K562 (cell line): ENCODE data around the gene OR52A5. TPM values are rescaled to one million over a fixed set of nuclear protein-coding genes. Genes with fewer than 3 reads are reported as not detected.

Experiments used
- ATAC-seq: fragments of 200-7000 bp; cut with Tn5 transposase; 3 replicates; pipeline ENCODE4 v1.9.1; 2020; ENCODE audit warnings: moderate library complexity
- BruUV-seq: library from RNA; stranded (reverse); fragments of 400-500 nt; replicated peaks from 2 replicates; lab custom pipeline; 2021; lab: Mats Ljungman, UMichigan
- CTCF ChIA-PET: fragments of 300-600 bp; formaldehyde crosslinking; extraction: SDS; loops from one replicate; lab custom pipeline; 2021; ENCODE audit warnings: low intra/inter-chr PET ratio; lab: Yijun Ruan, JAX
- POLR2A ChIA-PET: fragments of 300-600, 350-650 bp; sonication (Branson Sonifier 250); formaldehyde crosslinking; extraction: SDS; loops from one replicate; lab custom pipeline; 2021; ENCODE audit warnings: antibody characterized with exemption, inconsistent platforms; lab: Yijun Ruan, JAX
- DNase-seq, 4 experiments: peaks; one replicate each; pipeline versions ENCODE4 v3.0.0 to v3.0.0-alpha.2; 2011 to 2018; ENCODE audit warnings: low spot score in 3 of 4, mixed read lengths in 3 of 4; ENCODE audit errors: extremely low read depth in 1 of 4
- FAIRE-seq: peaks from 2 replicates; lab custom pipeline; 2011; peaks lifted over from hg19 to GRCh38; lab: Jason Lieb, UNC
- H2AFZ ChIP-seq: 2 replicates; pipeline ENCODE4 v1.6.0; 2011; ENCODE audit warnings: low read depth, low read length, control low read depth, inconsistent platforms
- H3K27ac ChIP-seq: fragments of 200-600 bp; 3 replicates; pipeline ENCODE4 v1.8.0; 2011; ENCODE audit warnings: low read depth, mild to moderate bottlenecking, control low read depth, inconsistent platforms, low read length, moderate library complexity, mixed read lengths; ENCODE audit errors: extremely low read depth
- H3K27me3 ChIP-seq, 2 experiments: fragments of 300-600 bp in 1 of 2; 2 replicates in 1 of 2; 3 replicates in 1 of 2; pipeline versions ENCODE4 v1.6.0 to v1.8.0; 2011; ENCODE audit warnings: inconsistent platforms in 2 of 2, low read length in 2 of 2, mild to moderate bottlenecking in 1 of 2, mixed read lengths in 1 of 2, moderate library complexity in 1 of 2; ENCODE audit not compliant: control insufficient read depth in 2 of 2, insufficient read depth in 2 of 2
- H3K36me3 ChIP-seq: fragments of 300-600 bp; 3 replicates; pipeline ENCODE4 v1.8.0; 2011; ENCODE audit warnings: mild to moderate bottlenecking, low read length, inconsistent platforms; ENCODE audit not compliant: control insufficient read depth, insufficient read depth
- H3K4me1 ChIP-seq, 2 experiments: fragments of 200-600 bp in 1 of 2; replicated peaks in 1 of 2; 2 replicates in 1 of 2; 3 replicates in 1 of 2; pipeline versions ENCODE4 v1.5.1 to v1.8.0; 2011; ENCODE audit warnings: inconsistent platforms in 2 of 2, low read length in 2 of 2, mild to moderate bottlenecking in 1 of 2, mixed read lengths in 1 of 2, moderate library complexity in 1 of 2; ENCODE audit not compliant: control insufficient read depth in 2 of 2, insufficient read depth in 2 of 2
- H3K4me2 ChIP-seq: 2 replicates; pipeline ENCODE4 v1.6.1; 2011; ENCODE audit warnings: low read length, control low read depth, inconsistent platforms, mixed read lengths; ENCODE audit not compliant: insufficient read depth
- H3K4me3 ChIP-seq: fragments of 200-600 bp; sonication (generic), shearing (Covaris generic); 2 replicates; pipeline ENCODE4 v1.5.1; 2016; ENCODE audit warnings: control low read depth, inconsistent platforms
- H3K79me2 ChIP-seq: fragments of 200-600 bp; 3 replicates; pipeline ENCODE4 v1.8.0; 2011; ENCODE audit warnings: low read length, inconsistent platforms; ENCODE audit not compliant: control insufficient read depth, insufficient read depth
- H3K9ac ChIP-seq, 2 experiments: 2 replicates each; pipeline versions ENCODE4 v1.6.0 to v1.6.1; 2011; ENCODE audit warnings: low read depth in 2 of 2, low read length in 2 of 2, control low read depth in 1 of 2, inconsistent platforms in 1 of 2, mild to moderate bottlenecking in 1 of 2, mixed read lengths in 1 of 2; ENCODE audit not compliant: insufficient read depth in 1 of 2
- H3K9me1 ChIP-seq: one replicate; pipeline ENCODE4 v1.6.0; 2011; ENCODE audit warnings: inconsistent platforms, mild to moderate bottlenecking, low read length, moderate library complexity; ENCODE audit not compliant: control insufficient read depth, insufficient read depth
- H3K9me3 ChIP-seq: replicated peaks from 2 replicates; pipeline ENCODE4 v1.5.1; 2011; ENCODE audit warnings: low read depth, low read length, inconsistent platforms; ENCODE audit not compliant: control insufficient read depth, insufficient read depth
- H4K20me1 ChIP-seq: replicated peaks from 2 replicates; pipeline ENCODE4 v1.6.1; 2011; ENCODE audit warnings: low read length, inconsistent platforms, mixed read lengths; ENCODE audit not compliant: control insufficient read depth, insufficient read depth
- HEY1 ChIP-seq: fragments of 250-450 bp; sonication (Bioruptor Pico); IDR thresholded peaks from 2 replicates; pipeline ENCODE4 v1.5.0; 2020; ENCODE audit warnings: mild to moderate bottlenecking, moderate library complexity, borderline replicate concordance
- MAZ ChIP-seq, 2 experiments: fragments of 450-650 bp in 1 of 2; sonication (generic) in 1 of 2; formaldehyde crosslinking; IDR thresholded peaks in 1 of 2; conservative IDR thresholded peaks in 1 of 2; 2 replicates each; pipeline versions ENCODE4 v1.4.0 to v1.5.0; 2020; ENCODE audit warnings: mild to moderate bottlenecking in 1 of 2, missing genetic modification reagents in 1 of 2
- MCM3 ChIP-seq: fragments of 450-650 bp; IDR thresholded peaks from 2 replicates; pipeline ENCODE4 v1.6.1; 2016
- PCBP1 ChIP-seq: fragments of 200-400 bp; formaldehyde crosslinking; IDR thresholded peaks from 2 replicates; pipeline ENCODE4 v1.6.1; 2018; ENCODE audit warnings: mild to moderate bottlenecking, low read depth, low read length; ENCODE audit not compliant: poor library complexity, severe bottlenecking
- RUNX1 ChIP-seq: sonication (generic); IDR thresholded peaks from 2 replicates; pipeline ENCODE4 v1.6.1; 2016; ENCODE audit warnings: antibody characterized with exemption, low read depth
- SIX5 ChIP-seq, 2 experiments: IDR thresholded peaks; 2 replicates each; pipeline ENCODE4 v1.6.1; 2011; ENCODE audit warnings: low read length in 2 of 2, borderline replicate concordance in 1 of 2, low read depth in 1 of 2, mild to moderate bottlenecking in 1 of 2, moderate library complexity in 1 of 2; ENCODE audit not compliant: insufficient read depth in 1 of 2
- ZNF644 ChIP-seq: fragments of 200-800 bp; sonication (Bioruptor generic); IDR thresholded peaks from 2 replicates; pipeline ENCODE4 v1.6.1; 2016; ENCODE audit warnings: low read depth, missing genetic modification characterization, missing compliant biosample characterization
- in situ Hi-C: fragments of 300-500 bp; cut with MboI; formaldehyde crosslinking; loops from 4 replicates; pipeline ENCODE4 v1.15.0; 2018; ENCODE audit warnings: inconsistent platforms, mixed read lengths
- intact Hi-C: fragments of 100-400 bp; cut with micrococcal nuclease; formaldehyde crosslinking; loops from 2 replicates; pipeline ENCODE4 v1.14.2; 2022
- polyA plus RNA-seq, 8 experiments: library from polyadenylated mRNA; depleted of rRNA in 4 of 8; stranded (reverse) in 5 of 8; unstranded in 3 of 8; fragments of >200 nt; fragmentation: Nextera tagmentation in 2 of 8; fragmentation: Illumina TruSeq in 1 of 8; extraction: Ambion mirVana in 2 of 8; extraction: Trizol in 1 of 8; gene quantifications; 2 replicates each; pipeline versions ENCODE4 v1.2.1 to v1.2.3, GENCODE V29; 2011 to 2014; ENCODE audit warnings: inconsistent platforms in 1 of 8, missing spikeins in 1 of 8
- total RNA-seq, 7 experiments: library from RNA; depleted of rRNA in 6 of 7; stranded (reverse); fragments of >200 nt in 6 of 7; fragmentation: Illumina TruSeq in 2 of 7; extraction: Trizol in 2 of 7; gene quantifications; 2 replicates each; pipeline versions ENCODE4 v1.2.1 to v1.2.3, GENCODE V29; 2011 to 2021; ENCODE audit warnings: low replicate concordance in 1 of 7
- TF ChIP-seq, protein P1 (sequence below): IDR thresholded peaks from 2 replicates; pipeline ENCODE4 v1.6.1; 2016; ENCODE audit warnings: missing genetic modification characterization, missing compliant biosample characterization
- TF ChIP-seq, protein P2 (sequence below): sonication (generic); formaldehyde crosslinking; IDR thresholded peaks from 2 replicates; pipeline ENCODE4 v1.8.1; 2023; ENCODE audit warnings: mild to moderate bottlenecking, missing genetic modification reagents
- TF ChIP-seq, protein P3 (sequence below): fragments of 250-450 bp; sonication (Bioruptor Pico); IDR thresholded peaks from 2 replicates; pipeline ENCODE4 v1.4.0; 2020; ENCODE audit warnings: borderline replicate concordance
- TF ChIP-seq, protein P4 (sequence below): fragments of 250-450 bp; sonication (Bioruptor Pico); IDR thresholded peaks from 2 replicates; pipeline ENCODE4 v1.8.0; 2021; ENCODE audit warnings: mild to moderate bottlenecking, moderate library complexity
- TF ChIP-seq, protein P5 (sequence below): fragments of 450-650 bp; IDR thresholded peaks from 2 replicates; pipeline ENCODE4 v1.7.0; 2016; ENCODE audit warnings: borderline replicate concordance

OR52A5 gene
- total and polyA plus RNA-seq, 9 of the 15 experiments (the other 6 are each of a cell fraction or from before 2014, with no cell fraction given): 0.04 to 1.1 (median 0.94) TPM; not detected in 6

DNA sequence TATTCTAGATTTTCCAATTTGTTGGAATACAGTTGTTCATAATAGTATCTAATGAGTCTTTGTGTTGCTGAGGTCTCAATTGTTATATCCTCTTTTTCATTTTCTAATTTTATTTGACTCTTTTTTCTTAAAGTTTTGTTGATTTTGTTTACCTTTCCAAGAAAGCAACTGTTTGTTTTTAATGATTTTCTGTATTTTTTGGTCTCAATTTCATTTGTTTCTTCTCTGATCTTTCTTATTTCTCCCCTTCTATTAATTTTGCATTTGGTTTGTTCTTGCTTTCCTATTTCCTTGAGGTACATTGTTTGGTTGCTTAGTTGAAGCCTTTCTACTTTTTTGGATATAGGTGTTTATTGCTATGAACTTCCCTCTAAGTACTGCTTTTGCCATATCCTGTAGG, 21.6 kb upstream of the OR52A5 start:
- ChIA-PET POLR2A (interaction anchor here (0.7 kb wide), 1 partner anchor 324 kb away, joined by 3 read pairs; no protein-coding TSS in a partner anchor), CTCF (no interaction called here)
- H2AFZ ChIP-seq: peak overlapping the region; percentile 35
- in situ Hi-C loops: loop anchor here (5.0 kb wide), 1 partner anchor 1513 kb away; the partner anchor contains the start of gene ART1
- no peak overlapping the region for H3K4me3 ChIP-seq
- no peak overlapping the region for H3K4me2 ChIP-seq
- H3K9me3 ChIP-seq: 0 out of 2 replicates have a peak, but pooled peaks cover 3% of the 10 kb centered on the region
- 0 out of 3 replicates have a peak overlapping the region, but pooled peaks have one; percentile 7 for H3K27ac ChIP-seq
- H3K36me3 ChIP-seq: no peaks in the 10 kb centered on the region
- BruUV-seq: no TSS peak
- DNase-seq (no peak), ATAC-seq (no peak; the same call in 1 of the 3 replicates), FAIRE-seq (no peak)
- intact Hi-C loops: no loop called here
- 0 out of 4 replicates have a peak overlapping the region, but pooled peaks of 1 of the 2 experiments have one; percentile 3 for H3K9ac ChIP-seq
- H4K20me1 ChIP-seq: no peaks in the 10 kb centered on the region
- peaks cover 0 to 3% of the 10 kb centered on the region in 2 experiments; a peak in 2 of 5 replicates for H3K4me1 ChIP-seq
- H3K79me2 ChIP-seq: no peaks in the 10 kb centered on the region
- H3K9me1 ChIP-seq: no peaks in the 10 kb centered on the region
- H3K27me3 ChIP-seq: no peaks in the 10 kb centered on the region
- TF ChIP-seq MCM3: no peak
- no peak for TF ChIP-seq HEY1 (CRISPR knock-in tag)
- TF ChIP-seq SIX5 (IDR thresholded peaks at IDR 0.05; ENCODE audit: borderline replicate concordance in 1 of 2, insufficient read depth in 1 of 2, low read depth in 1 of 2, low read length in 2 of 2): no peak
- TF ChIP-seq RUNX1: no peak
- TF ChIP-seq, protein P1, sequence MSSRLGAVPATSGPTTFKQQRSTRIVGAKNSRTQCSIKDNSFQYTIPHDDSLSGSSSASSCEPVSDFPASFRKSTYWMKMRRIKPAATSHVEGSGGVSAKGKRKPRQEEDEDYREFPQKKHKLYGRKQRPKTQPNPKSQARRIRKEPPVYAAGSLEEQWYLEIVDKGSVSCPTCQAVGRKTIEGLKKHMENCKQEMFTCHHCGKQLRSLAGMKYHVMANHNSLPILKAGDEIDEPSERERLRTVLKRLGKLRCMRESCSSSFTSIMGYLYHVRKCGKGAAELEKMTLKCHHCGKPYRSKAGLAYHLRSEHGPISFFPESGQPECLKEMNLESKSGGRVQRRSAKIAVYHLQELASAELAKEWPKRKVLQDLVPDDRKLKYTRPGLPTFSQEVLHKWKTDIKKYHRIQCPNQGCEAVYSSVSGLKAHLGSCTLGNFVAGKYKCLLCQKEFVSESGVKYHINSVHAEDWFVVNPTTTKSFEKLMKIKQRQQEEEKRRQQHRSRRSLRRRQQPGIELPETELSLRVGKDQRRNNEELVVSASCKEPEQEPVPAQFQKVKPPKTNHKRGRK (tag): peak; percentile 70; the same call in 1 of the 2 replicates
- no peak for TF ChIP-seq MAZ (CRISPR knock-in tag; conservative IDR thresholded peaks at IDR 0.05 in 1 of 2, IDR thresholded peaks at IDR 0.05 in 1 of 2)
- TF ChIP-seq, protein P2, sequence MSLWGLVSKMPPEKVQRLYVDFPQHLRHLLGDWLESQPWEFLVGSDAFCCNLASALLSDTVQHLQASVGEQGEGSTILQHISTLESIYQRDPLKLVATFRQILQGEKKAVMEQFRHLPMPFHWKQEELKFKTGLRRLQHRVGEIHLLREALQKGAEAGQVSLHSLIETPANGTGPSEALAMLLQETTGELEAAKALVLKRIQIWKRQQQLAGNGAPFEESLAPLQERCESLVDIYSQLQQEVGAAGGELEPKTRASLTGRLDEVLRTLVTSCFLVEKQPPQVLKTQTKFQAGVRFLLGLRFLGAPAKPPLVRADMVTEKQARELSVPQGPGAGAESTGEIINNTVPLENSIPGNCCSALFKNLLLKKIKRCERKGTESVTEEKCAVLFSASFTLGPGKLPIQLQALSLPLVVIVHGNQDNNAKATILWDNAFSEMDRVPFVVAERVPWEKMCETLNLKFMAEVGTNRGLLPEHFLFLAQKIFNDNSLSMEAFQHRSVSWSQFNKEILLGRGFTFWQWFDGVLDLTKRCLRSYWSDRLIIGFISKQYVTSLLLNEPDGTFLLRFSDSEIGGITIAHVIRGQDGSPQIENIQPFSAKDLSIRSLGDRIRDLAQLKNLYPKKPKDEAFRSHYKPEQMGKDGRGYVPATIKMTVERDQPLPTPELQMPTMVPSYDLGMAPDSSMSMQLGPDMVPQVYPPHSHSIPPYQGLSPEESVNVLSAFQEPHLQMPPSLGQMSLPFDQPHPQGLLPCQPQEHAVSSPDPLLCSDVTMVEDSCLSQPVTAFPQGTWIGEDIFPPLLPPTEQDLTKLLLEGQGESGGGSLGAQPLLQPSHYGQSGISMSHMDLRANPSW (CRISPR knock-in tag): no peak
- TF ChIP-seq, protein P3, sequence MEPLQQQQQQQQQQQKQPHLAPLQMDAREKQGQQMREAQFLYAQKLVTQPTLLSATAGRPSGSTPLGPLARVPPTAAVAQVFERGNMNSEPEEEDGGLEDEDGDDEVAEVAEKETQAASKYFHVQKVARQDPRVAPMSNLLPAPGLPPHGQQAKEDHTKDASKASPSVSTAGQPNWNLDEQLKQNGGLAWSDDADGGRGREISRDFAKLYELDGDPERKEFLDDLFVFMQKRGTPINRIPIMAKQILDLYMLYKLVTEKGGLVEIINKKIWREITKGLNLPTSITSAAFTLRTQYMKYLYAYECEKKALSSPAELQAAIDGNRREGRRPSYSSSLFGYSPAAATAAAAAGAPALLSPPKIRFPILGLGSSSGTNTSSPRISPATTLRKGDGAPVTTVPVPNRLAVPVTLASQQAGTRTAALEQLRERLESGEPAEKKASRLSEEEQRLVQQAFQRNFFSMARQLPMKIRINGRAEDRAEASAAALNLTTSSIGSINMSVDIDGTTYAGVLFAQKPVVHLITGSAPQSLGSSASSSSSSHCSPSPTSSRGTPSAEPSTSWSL (CRISPR knock-in tag): no peak
- TF ChIP-seq PCBP1: no peak
- no peak for TF ChIP-seq ZNF644
- TF ChIP-seq, protein P4, sequence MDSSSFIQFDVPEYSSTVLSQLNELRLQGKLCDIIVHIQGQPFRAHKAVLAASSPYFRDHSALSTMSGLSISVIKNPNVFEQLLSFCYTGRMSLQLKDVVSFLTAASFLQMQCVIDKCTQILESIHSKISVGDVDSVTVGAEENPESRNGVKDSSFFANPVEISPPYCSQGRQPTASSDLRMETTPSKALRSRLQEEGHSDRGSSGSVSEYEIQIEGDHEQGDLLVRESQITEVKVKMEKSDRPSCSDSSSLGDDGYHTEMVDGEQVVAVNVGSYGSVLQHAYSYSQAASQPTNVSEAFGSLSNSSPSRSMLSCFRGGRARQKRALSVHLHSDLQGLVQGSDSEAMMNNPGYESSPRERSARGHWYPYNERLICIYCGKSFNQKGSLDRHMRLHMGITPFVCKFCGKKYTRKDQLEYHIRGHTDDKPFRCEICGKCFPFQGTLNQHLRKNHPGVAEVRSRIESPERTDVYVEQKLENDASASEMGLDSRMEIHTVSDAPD (CRISPR knock-in tag): no peak
- TF ChIP-seq, protein P5, sequence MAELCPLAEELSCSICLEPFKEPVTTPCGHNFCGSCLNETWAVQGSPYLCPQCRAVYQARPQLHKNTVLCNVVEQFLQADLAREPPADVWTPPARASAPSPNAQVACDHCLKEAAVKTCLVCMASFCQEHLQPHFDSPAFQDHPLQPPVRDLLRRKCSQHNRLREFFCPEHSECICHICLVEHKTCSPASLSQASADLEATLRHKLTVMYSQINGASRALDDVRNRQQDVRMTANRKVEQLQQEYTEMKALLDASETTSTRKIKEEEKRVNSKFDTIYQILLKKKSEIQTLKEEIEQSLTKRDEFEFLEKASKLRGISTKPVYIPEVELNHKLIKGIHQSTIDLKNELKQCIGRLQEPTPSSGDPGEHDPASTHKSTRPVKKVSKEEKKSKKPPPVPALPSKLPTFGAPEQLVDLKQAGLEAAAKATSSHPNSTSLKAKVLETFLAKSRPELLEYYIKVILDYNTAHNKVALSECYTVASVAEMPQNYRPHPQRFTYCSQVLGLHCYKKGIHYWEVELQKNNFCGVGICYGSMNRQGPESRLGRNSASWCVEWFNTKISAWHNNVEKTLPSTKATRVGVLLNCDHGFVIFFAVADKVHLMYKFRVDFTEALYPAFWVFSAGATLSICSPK: peak; percentile 37; the same call in 1 of the 2 replicates
